H1 (cell line): ENCODE results near the gene COPA. TPM values are rescaled to one million over a fixed set of nuclear protein-coding genes. Genes with fewer than 3 reads are reported as not detected.
"Not testable (repeated sequence)": the region's sequence is repeated elsewhere in the genome, so short reads cannot be mapped to it uniquely, and the experiment has no call there.

Experiments
- CTCF ChIA-PET: fragments of 300-600 bp; sonication (Branson Sonifier 250); formaldehyde crosslinking; loops from one replicate; lab custom pipeline; 2021; ENCODE audit not compliant: partially characterized antibody; lab: Charles Lee
- POLR2A ChIA-PET: fragments of 300-600 bp; sonication (Branson Sonifier 250); formaldehyde crosslinking; loops from one replicate; lab custom pipeline; 2021; ENCODE audit warnings: inconsistent platforms; ENCODE audit not compliant: partially characterized antibody; lab: Charles Lee
- DNase-seq, 2 experiments: peaks; one replicate each; pipeline versions ENCODE4 v3.0.0 to v3.0.0-alpha.2; 2010 to 2022; ENCODE audit warnings: low spot score in 2 of 2, low read depth in 1 of 2, mixed read lengths in 1 of 2
- FAIRE-seq: peaks from 2 replicates; lab custom pipeline; 2011; peaks lifted over from hg19 to GRCh38; lab: Jason Lieb, UNC
- H2AFZ ChIP-seq: 2 replicates; pipeline ENCODE4 v1.8.1; 2012; ENCODE audit warnings: low read length, inconsistent platforms
- H2AK5ac ChIP-seq: 2 replicates; pipeline ENCODE4 v1.6.1; 2013; ENCODE audit warnings: low read depth, low read length
- H2BK120ac ChIP-seq: replicated peaks from 2 replicates; pipeline ENCODE3; 2013; ENCODE audit warnings: low read depth, low read length, inconsistent platforms
- H2BK12ac ChIP-seq: 2 replicates; pipeline ENCODE4 v1.6.1; 2013; ENCODE audit warnings: low read depth, low read length
- H2BK15ac ChIP-seq: 2 replicates; pipeline ENCODE4 v1.6.1; 2013; ENCODE audit warnings: low read length
- H2BK20ac ChIP-seq: 2 replicates; pipeline ENCODE4 v1.6.1; 2013; ENCODE audit warnings: low read length
- H2BK5ac ChIP-seq: 2 replicates; pipeline ENCODE4 v1.6.1; 2013; ENCODE audit warnings: low read depth, low read length
- H3K14ac ChIP-seq: 2 replicates; pipeline ENCODE4 v1.6.1; 2013; ENCODE audit warnings: inconsistent platforms; ENCODE audit not compliant: insufficient read length
- H3K18ac ChIP-seq: 2 replicates; pipeline ENCODE4 v1.6.1; 2013; ENCODE audit warnings: low read length; ENCODE audit errors: extremely low read depth
- H3K23ac ChIP-seq: 2 replicates; pipeline ENCODE4 v1.6.1; 2013; ENCODE audit warnings: inconsistent platforms; ENCODE audit not compliant: insufficient read length
- H3K23me2 ChIP-seq: 2 replicates; pipeline ENCODE4 v1.6.1; 2013; ENCODE audit warnings: low read depth, low read length
- H3K27ac ChIP-seq: 2 replicates; pipeline ENCODE4 v1.6.1; 2011; ENCODE audit warnings: low read depth, low read length, inconsistent platforms
- H3K27me3 ChIP-seq, 4 experiments: replicated peaks in 1 of 4; 1 replicate in 1 of 4; 2 replicates in 3 of 4; pipeline versions ENCODE4 v1.6.1 to v1.8.1; 2011 to 2013; ENCODE audit warnings: low read length in 3 of 4, mild to moderate bottlenecking in 3 of 4, inconsistent platforms in 2 of 4, mixed read lengths in 2 of 4, moderate library complexity in 1 of 4; ENCODE audit not compliant: control insufficient read depth in 3 of 4, insufficient read depth in 3 of 4; ENCODE audit errors: extremely low read depth in 1 of 4
- H3K36me3 ChIP-seq, 4 experiments: 2 replicates each; pipeline versions ENCODE4 v1.6.1 to v1.8.1; 2011 to 2013; ENCODE audit warnings: mild to moderate bottlenecking in 4 of 4, low read length in 3 of 4, moderate library complexity in 2 of 4, control low read depth in 1 of 4, inconsistent platforms in 1 of 4; ENCODE audit not compliant: insufficient read depth in 4 of 4, control insufficient read depth in 2 of 4
- H3K4ac ChIP-seq: replicated peaks from 2 replicates; pipeline ENCODE3; 2013; ENCODE audit warnings: low read length, low read depth, mixed read lengths, inconsistent platforms; ENCODE audit not compliant: insufficient read length
- H3K4me1 ChIP-seq, 4 experiments: replicated peaks in 1 of 4; 1 replicate in 1 of 4; 2 replicates in 3 of 4; pipeline versions ENCODE4 v1.6.1 to v1.8.1; 2011 to 2013; ENCODE audit warnings: low read length in 3 of 4, inconsistent platforms in 2 of 4, mixed read lengths in 1 of 4; ENCODE audit not compliant: insufficient read depth in 4 of 4, control insufficient read depth in 3 of 4
- H3K4me2 ChIP-seq, 2 experiments: 2 replicates each; pipeline versions ENCODE4 v1.6.1 to v1.8.1; 2011 to 2013; ENCODE audit warnings: low read depth in 2 of 2, low read length in 2 of 2, control low read depth in 1 of 2, inconsistent platforms in 1 of 2, mild to moderate bottlenecking in 1 of 2; ENCODE audit not compliant: insufficient read depth in 1 of 2
- H3K4me3 ChIP-seq, 4 experiments: fragments of 200-600, 300-600 bp in 1 of 4; sonication (generic), shearing (Covaris generic), sonication (Bioruptor Twin) in 1 of 4; 2 replicates each; pipeline versions ENCODE4 v1.5.1 to v1.8.1; 2011 to 2016; ENCODE audit warnings: low read length in 4 of 4, low read depth in 3 of 4, control low read depth in 2 of 4, inconsistent platforms in 2 of 4, mild to moderate bottlenecking in 2 of 4, mixed read lengths in 1 of 4, moderate library complexity in 1 of 4; ENCODE audit not compliant: insufficient read depth in 2 of 4; ENCODE audit errors: extremely low read depth in 1 of 4
- H3K56ac ChIP-seq: replicated peaks from 2 replicates; pipeline ENCODE3; 2013; ENCODE audit warnings: low read depth, mild to moderate bottlenecking, mixed read lengths, low read length, inconsistent platforms; ENCODE audit not compliant: insufficient read length
- H3K79me1 ChIP-seq: 2 replicates; pipeline ENCODE4 v1.6.1; 2013; ENCODE audit warnings: low read depth, low read length, control low read depth
- H3K79me2 ChIP-seq, 2 experiments: 2 replicates each; pipeline versions ENCODE4 v1.6.1 to v1.8.1; 2012 to 2013; ENCODE audit warnings: low read length in 2 of 2, mild to moderate bottlenecking in 2 of 2, inconsistent platforms in 1 of 2; ENCODE audit not compliant: insufficient read depth in 2 of 2, control insufficient read depth in 1 of 2
- H3K9ac ChIP-seq, 4 experiments: replicated peaks in 1 of 4; 1 replicate in 1 of 4; 2 replicates in 3 of 4; pipeline versions ENCODE4 v1.6.1 to v1.8.1; 2011 to 2013; ENCODE audit warnings: low read depth in 3 of 4, low read length in 3 of 4, control low read depth in 2 of 4, mild to moderate bottlenecking in 2 of 4, moderate library complexity in 2 of 4, inconsistent platforms in 1 of 4; ENCODE audit errors: extremely low read depth in 1 of 4
- H3K9me3 ChIP-seq, 2 experiments: 2 replicates each; pipeline versions ENCODE4 v1.6.1 to v1.8.1; 2012 to 2013; ENCODE audit warnings: mild to moderate bottlenecking in 2 of 2, moderate library complexity in 2 of 2, control low read depth in 1 of 2, inconsistent platforms in 1 of 2, low read depth in 1 of 2, low read length in 1 of 2, mixed read lengths in 1 of 2; ENCODE audit not compliant: insufficient read depth in 2 of 2
- H4K20me1 ChIP-seq, 2 experiments: replicated peaks in 1 of 2; 2 replicates each; pipeline versions ENCODE3 to v1.8.1; 2011 to 2013; ENCODE audit warnings: inconsistent platforms in 2 of 2, low read length in 2 of 2, mild to moderate bottlenecking in 1 of 2; ENCODE audit not compliant: insufficient read depth in 2 of 2, control insufficient read depth in 1 of 2
- H4K5ac ChIP-seq: 2 replicates; pipeline ENCODE4 v1.6.1; 2013; ENCODE audit warnings: low read length, low read depth, mixed read lengths, inconsistent platforms; ENCODE audit not compliant: insufficient read length
- H4K8ac ChIP-seq: 2 replicates; pipeline ENCODE4 v1.8.0; 2013; ENCODE audit warnings: mild to moderate bottlenecking, moderate library complexity, low read length, inconsistent platforms; ENCODE audit not compliant: insufficient read depth; ENCODE audit errors: extremely low read depth
- H4K91ac ChIP-seq: replicated peaks from 2 replicates; pipeline ENCODE3; 2013; ENCODE audit warnings: low read length, mixed read lengths, inconsistent platforms; ENCODE audit not compliant: insufficient read length
- WGBS, 2 experiments: shearing (Covaris generic) in 1 of 2; methylation state at CpG; one replicate each; pipeline versions ENCODE4 v1.1.6 to v1.1.7; 2013 to 2015; ENCODE audit warnings: low lambda C conversion rate in 2 of 2, mixed read lengths in 2 of 2, inconsistent platforms in 1 of 2, low coverage in 1 of 2, missing lambda C conversion rate in 1 of 2; ENCODE audit not compliant: insufficient replicate concordance in 2 of 2, insufficient coverage in 1 of 2, insufficient read length in 1 of 2; ENCODE audit errors: extremely low coverage in 1 of 2, missing lambda C conversion rate in 1 of 2; 5-methylcytosine and 5-hydroxymethylcytosine counted together
- polyA plus RNA-seq, 7 experiments: library from polyadenylated mRNA; depleted of rRNA in 3 of 7; stranded (reverse) in 5 of 7; unstranded in 2 of 7; fragments of >200 nt in 5 of 7; fragments of 200-250 nt in 2 of 7; gene quantifications; 1 replicate in 5 of 7; 2 replicates in 1 of 7; 4 replicates in 1 of 7; pipeline versions ENCODE4 v1.2.1 to v1.2.3, GENCODE V29; 2011 to 2013; ENCODE audit warnings: missing spikeins in 2 of 7, mixed read lengths in 2 of 7
- total RNA-seq: library from RNA; stranded (reverse); fragmentation: NEBNext Ultra II Directional; extraction: Animal tissue kit (Norgen Biotek cat#: 25700); gene quantifications from 2 replicates; pipeline ENCODE4 v1.2.1, GENCODE V29; 2021

Gene COPA
- total and polyA plus RNA-seq, 2 of the 8 experiments (the other 6 are each of a cell fraction or from before 2014, with no cell fraction given), result 78.2 to 115 TPM

GRCh38 chr1:160384812-160385211, 41.8 kb upstream of the COPA start:
- not testable (repeated sequence) for FAIRE-seq

More at GRCh38 chr1:160384812-160385211, 41.8 kb upstream of the COPA start:
- H4K5ac ChIP-seq, H3K79me1 ChIP-seq, H4K8ac ChIP-seq, H2BK5ac ChIP-seq, H3K4me3 ChIP-seq, H2AK5ac ChIP-seq, H4K91ac ChIP-seq, H4K20me1 ChIP-seq, H2AFZ ChIP-seq, H3K9me3 ChIP-seq, H2BK20ac ChIP-seq, DNase-seq, H2BK12ac ChIP-seq, H3K18ac ChIP-seq, H3K4me2 ChIP-seq, H3K23me2 ChIP-seq, H2BK120ac ChIP-seq, H3K56ac ChIP-seq, H2BK15ac ChIP-seq, H3K79me2 ChIP-seq, H3K4ac ChIP-seq, H3K27me3 ChIP-seq, H3K27ac ChIP-seq, POLR2A ChIA-PET, H3K4me1 ChIP-seq, H3K36me3 ChIP-seq, H3K9ac ChIP-seq, H3K14ac ChIP-seq, H3K23ac ChIP-seq: not testable (repeated sequence)
- CTCF ChIA-PET, result interaction anchor here (15.1 kb wide), 1 partner anchor 29 kb away, joined by 683 read pairs; the partner anchor contains the start of genes NCSTN and NHLH1
- 100% methylated on average over 2 of the region's 2 CpGs; no CpG with 5 or more reads in 1 of the 2 experiments for WGBS, 2 experiments
